ENCODE measurements around the gene HKDC1.
"Not testable (repeated sequence)": the region's sequence is repeated elsewhere in the genome, so short reads cannot be mapped to it uniquely, and the experiment has no call there.

The HKDC1 gene

GRCh38 chr10:69220041-69220451 lies at the start of gene HKDC1:
Gene HKDC1 (plus strand): TSS chr10:69220332. CDS start chr10:69220436, 104 bp downstream.
- DNase-seq (ENCODE audit: insufficient read length, low spot score) (no peak), FAIRE-seq (no peak)
- TF ChIP-seq CTCF (IDR thresholded peaks at IDR 0.05; ENCODE audit: insufficient read depth, missing control alignments), result no peak

GRCh38 chr10:69172241-69172982 lies 47.7 kb upstream of the HKDC1 start:
- no peak for TF ChIP-seq CTCF (IDR thresholded peaks at IDR 0.05; ENCODE audit: insufficient read depth, missing control alignments)
- DNase-seq (ENCODE audit: insufficient read length, low spot score), result no peak
- FAIRE-seq, result no peak

GRCh38 chr10:69175326-69175725 lies 44.8 kb upstream of the HKDC1 start:
- not testable (repeated sequence) for FAIRE-seq; DNase-seq (ENCODE audit: insufficient read length, low spot score)

- no peak for FAIRE-seq
- TF ChIP-seq CTCF (IDR thresholded peaks at IDR 0.05; ENCODE audit: insufficient read depth, missing control alignments), result no peak
- DNase-seq (ENCODE audit: insufficient read length, low spot score), result no peak
These were observed 43.3 kb upstream of the HKDC1 start for GRCh38 chr10:69176823-69177222.

GRCh38 chr10:69179089-69179742 lies 40.9 kb upstream of the HKDC1 start:
- DNase-seq (ENCODE audit: insufficient read length, low spot score) (no peak), FAIRE-seq (no peak)
- TF ChIP-seq CTCF (IDR thresholded peaks at IDR 0.05; ENCODE audit: insufficient read depth, missing control alignments), result no peak

GRCh38 chr10:69179743-69180524 lies 40.2 kb upstream of the HKDC1 start, which contains the start of gene SUPV3L1:
Gene SUPV3L1 (plus strand): TSS chr10:69180234. CDS start chr10:69180292, 58 bp downstream.
- FAIRE-seq (peak; percentile 81), DNase-seq (ENCODE audit: insufficient read length, low spot score) (peak; percentile 53)
- no peak for TF ChIP-seq CTCF (IDR thresholded peaks at IDR 0.05; ENCODE audit: insufficient read depth, missing control alignments)

- DNase-seq (ENCODE audit: insufficient read length, low spot score) (no peak), FAIRE-seq (no peak)
- no peak for TF ChIP-seq CTCF (IDR thresholded peaks at IDR 0.05; ENCODE audit: insufficient read depth, missing control alignments)
These were observed 39.5 kb upstream of the HKDC1 start for GRCh38 chr10:69180525-69181204.

All from D721Med (cell line).